ENCODE results near the gene MPST. TPM values are rescaled to one million over a fixed set of nuclear protein-coding genes. Genes with fewer than 3 reads are reported as not detected.
A peak's percentile ranks its signal among the peaks of the same experiment; 100 is the strongest.

MPST gene
- polyA plus RNA-seq, 3 donors, result 40.1 to 51.8 (median 45.6) TPM

DNA sequence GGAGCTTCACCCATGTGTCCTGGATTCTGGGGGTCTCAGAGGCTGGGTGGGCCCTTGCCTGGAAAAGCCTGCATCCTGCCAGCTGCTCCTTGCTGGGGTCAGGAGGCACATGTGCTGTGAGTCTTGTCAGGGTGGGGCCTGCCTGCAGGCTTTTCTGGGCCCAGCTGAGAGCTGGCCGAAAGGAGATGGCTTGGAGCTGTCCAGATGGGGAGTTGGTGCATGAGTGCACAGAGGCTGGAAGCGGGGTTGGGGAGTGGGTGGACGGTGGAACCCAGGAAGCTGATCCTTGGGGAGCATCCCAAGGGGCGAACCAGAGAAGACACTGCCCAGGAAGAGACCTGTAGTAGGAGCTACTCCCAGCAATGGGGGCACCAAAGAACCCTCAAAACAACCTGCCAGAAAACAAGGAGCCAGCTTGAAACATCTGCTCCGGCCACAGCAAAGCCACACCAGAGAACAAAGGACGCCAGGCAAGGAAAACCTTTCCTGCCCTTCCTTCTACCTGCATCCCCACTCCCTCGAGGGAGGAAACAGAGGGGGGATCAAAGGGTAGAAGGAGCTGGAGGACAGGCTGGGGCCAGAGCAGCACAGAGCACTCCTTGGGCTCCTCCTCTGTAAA, 23.8 kb downstream of the MPST start:
- DNase-seq (ENCODE audit: low read depth in 3 of 3, low spot score in 2 of 3), result no peak

DNA sequence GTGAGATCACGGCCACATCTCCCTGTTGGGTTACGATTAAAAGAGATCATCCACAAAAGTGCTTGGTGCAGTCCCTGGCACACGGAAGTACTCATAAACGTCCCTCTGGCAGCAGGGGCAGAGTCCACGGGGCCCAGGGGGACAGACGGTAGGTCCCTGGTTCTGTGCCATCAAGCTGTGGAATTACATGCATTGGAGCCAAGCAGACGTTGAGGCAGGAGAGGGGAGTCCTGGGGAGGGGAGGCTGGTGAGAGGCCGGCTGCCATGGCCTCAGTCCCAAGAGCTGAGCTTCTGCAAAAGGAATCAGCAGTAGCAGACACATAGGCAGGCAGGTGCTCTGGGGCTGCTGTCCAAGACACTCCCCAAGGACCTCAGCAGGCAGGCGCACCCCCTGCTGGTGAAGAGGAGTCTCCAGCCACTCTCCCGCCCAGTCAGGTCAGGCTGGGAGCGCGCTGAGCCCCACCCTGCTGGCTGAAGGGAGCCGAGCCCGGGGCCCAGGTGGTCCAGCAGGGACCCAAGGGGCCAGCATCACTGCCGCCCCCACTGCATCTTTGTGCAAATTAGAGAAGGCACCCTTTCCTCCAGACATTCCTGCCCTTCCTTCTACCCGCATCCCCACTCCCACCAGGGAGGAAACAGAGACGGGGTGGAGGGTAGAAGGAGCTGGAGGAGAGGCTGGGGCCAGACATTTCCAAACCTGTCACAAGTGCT, 24.4 kb downstream of the MPST start:
- peak in 1 of 3 donors; percentile 29 for DNase-seq (ENCODE audit: low read depth in 3 of 3, low spot score in 2 of 3)

DNA sequence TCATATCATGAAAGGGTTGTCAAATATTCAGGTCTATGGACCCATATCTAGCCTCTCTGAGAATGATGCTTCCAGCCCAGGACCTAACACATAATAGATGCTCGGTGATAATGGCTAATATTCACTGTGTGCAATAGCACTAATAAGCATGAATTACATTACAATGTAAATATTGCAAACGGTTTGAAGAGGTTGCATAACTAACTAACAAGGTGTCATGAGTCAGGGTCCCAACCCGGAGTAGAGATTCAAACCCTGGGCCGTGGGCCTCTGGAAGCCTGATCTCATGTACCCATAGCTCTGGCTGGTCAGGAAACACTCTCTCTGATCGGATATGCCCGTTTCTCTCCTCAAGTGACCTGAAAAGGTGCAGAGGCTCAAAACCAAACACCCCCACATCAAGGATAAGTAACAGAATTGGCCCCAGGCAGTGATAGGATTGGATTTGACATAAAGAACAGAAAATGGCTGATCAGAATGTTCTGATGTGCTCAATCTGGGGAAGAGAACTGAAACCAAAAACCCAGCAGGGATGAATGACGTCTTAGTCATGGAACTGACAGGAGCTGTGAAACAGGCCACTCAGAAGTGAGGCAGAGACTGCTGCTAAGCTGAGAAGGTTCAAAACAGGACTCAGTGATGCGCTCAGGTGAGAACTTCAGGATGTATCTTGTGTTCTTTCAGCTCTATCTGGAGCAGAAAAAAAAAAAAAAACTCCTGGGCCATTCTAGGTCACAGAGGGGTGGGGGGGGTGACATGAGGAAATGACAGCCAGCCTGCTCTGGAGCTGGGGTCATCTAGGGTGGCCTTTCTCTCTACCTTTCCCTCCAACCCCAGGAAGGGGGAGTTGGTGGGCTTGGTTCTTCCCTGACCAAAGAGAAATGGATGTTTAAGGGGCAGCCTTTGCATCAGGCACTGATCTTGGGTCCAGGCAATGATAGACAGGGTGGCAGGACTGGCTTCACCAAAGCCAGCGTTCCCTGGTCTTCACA, 25.4 kb downstream of the MPST start:
- DNase-seq (ENCODE audit: low read depth in 3 of 3, low spot score in 2 of 3), result no peak

DNA sequence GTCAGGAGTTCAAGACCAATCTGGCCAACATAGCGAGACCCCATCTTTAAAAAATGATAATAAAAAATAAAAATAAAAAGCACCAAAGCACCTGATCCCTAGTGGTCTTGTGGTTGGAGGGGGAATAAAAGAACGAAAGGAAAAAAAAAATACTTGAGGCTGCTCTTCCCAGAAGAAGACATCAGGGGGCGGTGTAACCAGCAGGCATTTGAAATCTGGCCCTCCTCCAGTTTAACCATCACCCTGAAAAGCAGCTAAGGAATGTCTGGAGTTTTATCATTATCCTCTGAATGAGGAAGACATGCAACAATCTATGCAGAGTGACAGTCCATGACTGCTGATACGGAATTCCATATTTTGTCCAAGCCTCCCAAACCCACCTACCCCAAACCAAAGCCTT, 26.4 kb downstream of the MPST start:
- no peak for DNase-seq (ENCODE audit: low read depth in 3 of 3, low spot score in 2 of 3)

DNA sequence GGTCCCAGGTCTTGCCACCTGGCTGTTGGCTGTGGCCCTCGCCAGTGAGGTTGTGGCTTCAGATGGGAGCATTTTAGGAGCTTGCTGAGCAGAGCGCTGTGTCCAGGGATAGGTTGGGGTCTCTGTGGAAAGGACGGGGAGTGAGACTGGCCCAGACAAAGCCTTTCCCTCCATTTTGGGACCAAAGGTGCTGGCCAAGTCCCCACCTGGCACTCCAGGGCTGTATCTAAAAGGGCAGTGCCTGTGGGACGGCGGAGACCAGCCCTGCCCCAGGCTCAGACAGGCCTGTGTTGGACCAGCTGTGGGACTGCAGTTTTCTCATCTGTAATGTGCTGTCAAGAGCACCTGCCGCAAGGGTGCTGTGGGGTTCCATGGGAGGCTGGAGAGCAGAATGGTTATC, 27.0 kb downstream of the MPST start:
- DNase-seq (ENCODE audit: low read depth in 3 of 3, low spot score in 2 of 3), result no peak

DNA sequence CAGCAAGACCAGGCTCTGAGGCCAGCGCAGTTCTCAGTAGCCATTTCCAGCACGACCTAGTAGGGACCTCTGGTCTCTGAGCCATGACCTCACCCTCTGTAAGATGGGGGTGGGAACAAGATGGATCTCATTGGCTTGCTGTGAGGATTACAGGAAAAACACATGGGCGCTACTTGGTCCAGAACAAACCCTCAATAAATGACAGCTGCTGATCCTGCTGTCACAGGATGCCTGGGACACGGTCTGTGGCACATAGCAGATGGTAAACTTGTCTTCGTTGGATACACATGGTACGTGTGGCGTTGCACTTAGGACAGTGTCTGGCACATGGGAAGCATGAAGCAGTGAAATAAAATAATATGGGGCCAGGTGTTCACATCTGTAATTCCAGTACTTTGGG, 27.5 kb downstream of the MPST start:
- no peak for DNase-seq (ENCODE audit: low read depth in 3 of 3, low spot score in 2 of 3)

DNA sequence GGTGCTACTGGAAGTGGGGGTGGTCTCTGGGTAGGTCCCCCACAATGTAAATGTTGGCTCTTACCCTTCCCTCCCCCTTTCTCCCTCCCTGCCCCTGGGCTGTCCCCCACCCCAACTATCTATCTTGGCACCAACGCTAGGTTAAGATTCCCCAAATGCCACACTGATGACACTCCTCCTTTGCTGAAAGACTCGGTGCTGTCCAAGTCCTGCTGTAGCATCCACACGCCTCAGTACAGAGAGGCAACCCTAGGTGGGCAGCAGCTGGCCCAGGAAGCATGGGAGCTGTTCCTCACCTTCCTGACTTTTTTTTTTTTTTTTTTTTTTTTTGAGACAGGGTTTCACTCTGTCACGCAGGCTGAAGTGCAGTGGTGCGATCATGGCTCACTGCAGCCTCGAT, 28.6 kb downstream of the MPST start:
- DNase-seq (ENCODE audit: low read depth in 3 of 3, low spot score in 2 of 3), result no peak

DNA sequence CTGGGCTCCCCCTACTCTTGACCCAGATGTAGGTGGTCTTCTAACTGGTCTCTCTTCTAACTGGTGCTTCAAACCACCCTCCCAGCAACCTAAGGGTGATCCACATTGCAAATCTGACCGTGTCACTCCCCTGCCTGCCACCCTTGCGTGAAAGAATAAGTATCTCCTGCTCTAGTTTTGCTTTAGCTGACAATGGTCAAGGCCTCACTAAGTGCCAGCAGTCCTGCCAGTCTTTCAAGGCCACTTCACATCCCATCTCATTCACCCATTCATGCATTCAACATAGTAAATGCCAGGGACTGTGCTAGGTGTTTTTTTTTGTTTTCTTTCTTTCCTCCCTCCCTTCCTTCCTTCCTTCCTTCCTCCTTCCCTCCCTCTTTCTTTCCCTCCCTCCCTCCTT, 29.7 kb downstream of the MPST start:
- no peak for DNase-seq (ENCODE audit: low read depth in 3 of 3, low spot score in 2 of 3)

DNA sequence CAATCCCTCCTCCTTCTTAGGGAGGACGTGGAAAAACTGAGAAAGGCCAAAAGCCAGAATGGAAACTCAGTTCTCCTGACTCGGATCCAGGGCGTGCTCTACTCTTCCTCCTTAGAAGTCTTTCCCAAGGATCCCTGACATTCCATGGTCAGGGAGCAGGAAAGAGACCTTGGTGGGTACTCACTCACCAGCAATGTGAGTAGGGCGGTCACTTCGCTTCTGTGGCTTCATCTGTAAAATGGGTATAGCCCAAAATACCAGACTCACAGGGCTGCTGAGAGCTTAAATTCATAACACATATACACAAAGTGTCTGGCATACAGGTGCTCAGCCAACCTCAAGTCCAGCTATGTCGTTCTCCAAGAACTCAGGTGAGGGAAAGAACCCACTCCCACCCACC, 31.4 kb downstream of the MPST start:
- no peak for DNase-seq (ENCODE audit: low read depth in 3 of 3, low spot score in 2 of 3)

DNA sequence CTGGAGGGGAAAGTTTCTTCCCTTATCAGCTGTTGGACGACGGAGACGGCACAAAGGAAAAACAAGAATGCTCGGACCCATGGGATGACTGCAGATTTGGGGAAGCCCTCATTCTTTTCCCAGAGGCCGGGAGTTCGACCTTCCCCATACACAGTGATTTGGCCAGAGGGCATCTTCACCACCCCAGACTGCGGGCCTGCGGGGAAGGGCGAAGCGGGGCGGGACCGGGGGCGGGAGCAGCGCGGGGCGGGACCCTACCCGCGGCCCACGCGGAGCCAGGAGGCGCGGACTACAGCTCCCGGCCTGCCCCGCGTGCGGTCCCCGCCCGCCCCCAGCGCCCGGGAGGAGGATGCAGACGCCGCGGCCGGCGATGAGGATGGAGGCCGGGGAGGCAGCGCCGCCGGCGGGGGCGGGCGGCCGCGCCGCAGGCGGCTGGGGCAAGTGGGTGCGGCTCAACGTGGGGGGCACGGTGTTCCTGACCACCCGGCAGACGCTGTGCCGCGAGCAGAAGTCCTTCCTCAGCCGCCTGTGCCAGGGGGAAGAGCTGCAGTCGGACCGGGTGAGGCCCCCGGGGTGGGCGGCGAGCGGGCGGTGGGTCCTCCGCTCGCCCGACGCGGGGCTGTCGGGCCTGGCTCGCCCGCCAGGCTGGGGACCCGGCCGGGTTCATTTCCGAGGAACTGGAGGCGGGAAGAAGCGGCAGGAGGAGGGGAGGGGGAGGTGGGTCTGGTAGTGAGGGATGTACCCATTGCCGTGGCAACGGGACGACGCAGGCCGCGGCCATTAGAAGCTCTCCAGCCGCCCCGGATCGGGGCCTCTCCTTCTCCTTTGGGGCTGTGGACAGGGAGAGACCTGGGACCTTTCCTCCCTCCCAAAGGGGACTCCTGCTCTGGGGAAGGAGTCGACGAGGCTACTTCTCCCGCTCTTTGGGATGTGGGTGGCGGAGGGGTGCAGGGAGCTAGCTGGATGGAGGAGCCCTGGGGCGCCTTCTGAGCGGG, 32.1 kb downstream of the MPST start, which contains the start of gene KCTD17:
KCTD17 (plus strand) TSS at position 352 of the 995 bp plus-strand sequence; CDS start at position 371, 19 bp downstream.
- no peak for DNase-seq (ENCODE audit: low read depth in 3 of 3, low spot score in 2 of 3)

DNA sequence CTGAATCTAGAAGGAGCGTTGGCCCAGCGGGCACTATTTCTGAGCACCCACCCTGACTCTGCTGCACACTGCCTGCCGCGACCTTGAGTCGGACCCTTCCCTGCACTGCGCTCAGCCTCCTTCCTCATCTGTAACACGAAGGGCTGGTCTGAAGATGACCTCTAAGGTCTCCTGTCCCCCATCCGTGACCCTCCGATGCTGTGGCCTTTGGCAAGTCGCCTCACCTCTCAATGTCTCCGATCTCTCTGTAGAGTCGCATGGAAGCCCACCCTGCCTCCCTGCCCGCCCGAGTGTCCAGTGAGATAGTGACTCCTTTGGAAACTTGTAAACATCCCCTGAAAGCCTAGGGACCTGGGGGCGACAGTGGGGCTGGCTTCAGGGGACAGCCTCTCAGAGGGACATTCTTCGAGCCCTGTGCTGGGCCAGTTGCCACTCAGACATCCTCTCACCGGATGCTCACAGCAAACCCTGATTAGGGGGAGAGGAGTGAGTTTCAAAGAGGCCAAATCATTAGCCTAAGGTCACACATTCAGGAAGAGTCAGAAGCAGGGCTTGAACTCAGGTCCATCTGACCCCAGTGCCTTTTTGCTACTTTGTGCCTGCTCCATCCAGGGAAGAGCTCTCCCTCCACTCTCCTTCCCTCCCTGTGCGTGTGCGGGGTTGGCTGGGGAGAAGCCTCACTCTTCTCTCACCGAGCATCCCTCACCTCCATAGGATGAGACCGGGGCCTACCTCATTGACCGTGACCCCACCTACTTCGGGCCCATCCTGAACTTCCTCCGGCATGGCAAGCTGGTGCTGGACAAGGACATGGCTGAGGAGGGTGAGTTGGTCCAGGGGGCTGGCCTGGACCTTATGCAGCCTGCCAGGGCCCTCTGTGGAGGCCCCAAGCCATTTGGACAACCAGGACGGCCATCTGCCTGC, 33.1 kb downstream of the MPST start:
- no peak for DNase-seq (ENCODE audit: low read depth in 3 of 3, low spot score in 2 of 3)

DNA sequence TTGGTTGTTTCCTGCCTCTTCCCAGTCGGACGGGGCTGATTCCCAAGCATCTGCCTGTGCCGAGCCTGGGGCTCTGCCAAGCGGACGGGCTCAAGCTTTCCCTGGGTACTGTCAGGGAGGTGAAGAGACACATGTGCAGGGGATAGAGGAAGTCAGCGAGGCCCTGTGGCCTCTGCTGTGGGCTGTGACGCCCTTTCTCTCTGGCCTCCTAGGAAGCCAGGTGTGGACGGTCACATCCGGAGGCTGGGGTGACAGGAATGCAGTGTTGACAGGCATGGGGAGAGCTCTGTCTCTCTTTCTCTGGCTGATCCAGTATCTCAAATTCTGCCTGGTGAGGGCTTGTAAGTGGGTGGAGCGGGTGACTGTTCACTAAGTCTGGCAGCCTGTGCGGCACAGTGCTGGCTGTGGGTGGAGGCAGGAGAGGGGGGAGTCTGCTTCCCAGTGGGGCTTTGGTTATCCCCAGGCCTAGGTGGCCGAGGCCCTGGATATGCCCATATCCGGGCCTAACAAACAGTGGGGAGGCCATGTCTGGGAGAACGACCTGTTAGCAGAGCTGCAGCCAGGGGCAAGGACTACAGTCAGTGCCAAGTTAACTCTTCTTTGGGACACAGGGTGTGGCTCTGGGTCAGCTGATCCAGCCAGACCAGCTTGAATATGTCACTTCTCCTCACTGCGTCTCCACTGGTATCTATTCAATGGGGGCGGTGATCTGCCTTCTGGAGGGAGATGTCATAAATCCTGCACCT, 33.9 kb downstream of the MPST start:
- DNase-seq (ENCODE audit: low read depth in 3 of 3, low spot score in 2 of 3), result no peak

DNA sequence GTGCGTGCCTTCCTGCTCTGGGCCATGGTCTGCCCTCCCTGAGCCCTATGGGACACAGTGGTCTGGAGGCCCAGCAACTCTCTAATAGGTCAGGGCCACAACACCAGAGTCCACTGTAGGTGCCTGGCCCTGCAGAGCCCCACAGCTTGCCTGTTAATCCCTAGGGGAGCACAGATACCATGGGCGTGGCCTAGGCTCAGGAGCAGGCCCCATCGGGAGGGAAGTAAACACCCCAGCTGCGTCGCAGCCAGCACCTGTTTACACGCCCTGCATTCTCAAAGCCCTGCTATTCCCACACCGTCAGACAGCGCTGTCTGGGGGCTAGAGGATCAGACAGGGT, 34.5 kb downstream of the MPST start:
- DNase-seq (ENCODE audit: low read depth in 3 of 3, low spot score in 2 of 3), result no peak

DNA sequence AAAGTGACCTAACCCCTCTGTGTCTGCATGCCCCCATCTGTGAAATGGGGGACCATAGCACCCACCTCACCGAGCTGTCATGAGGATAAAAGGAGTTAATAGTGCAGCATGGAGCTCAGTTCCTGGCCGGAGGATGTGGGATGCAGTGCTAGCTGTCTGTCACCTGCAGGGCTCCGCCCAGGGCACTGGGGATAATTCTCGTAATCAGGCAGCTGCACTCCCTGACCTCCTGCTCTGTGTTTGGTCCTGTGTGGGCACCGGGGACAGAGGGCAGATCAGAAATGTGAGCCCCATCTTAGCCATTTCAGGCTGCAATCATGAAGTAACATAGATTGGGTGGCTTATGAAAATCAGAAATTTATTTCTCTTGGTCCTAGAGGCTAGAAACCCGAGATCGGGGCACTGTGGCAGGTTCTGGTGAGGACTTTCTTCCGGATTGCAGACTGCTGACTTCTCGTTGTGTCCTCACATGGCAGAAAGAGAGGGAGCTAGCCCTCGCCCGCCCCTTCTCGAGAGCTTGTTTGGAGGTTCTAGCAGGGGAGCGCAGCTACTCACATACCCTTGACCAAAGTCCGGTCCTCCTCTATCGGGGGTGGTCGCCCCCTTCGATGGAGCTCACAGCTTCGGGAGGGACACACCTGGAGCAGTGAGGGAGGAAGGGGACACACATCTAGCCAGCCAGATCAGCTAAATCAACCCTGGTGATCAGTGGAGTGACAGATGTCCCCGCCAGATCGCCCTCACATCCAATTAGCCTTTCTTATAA, 35.2 kb downstream of the MPST start:
- DNase-seq (ENCODE audit: low read depth in 3 of 3, low spot score in 2 of 3), result no peak

DNA sequence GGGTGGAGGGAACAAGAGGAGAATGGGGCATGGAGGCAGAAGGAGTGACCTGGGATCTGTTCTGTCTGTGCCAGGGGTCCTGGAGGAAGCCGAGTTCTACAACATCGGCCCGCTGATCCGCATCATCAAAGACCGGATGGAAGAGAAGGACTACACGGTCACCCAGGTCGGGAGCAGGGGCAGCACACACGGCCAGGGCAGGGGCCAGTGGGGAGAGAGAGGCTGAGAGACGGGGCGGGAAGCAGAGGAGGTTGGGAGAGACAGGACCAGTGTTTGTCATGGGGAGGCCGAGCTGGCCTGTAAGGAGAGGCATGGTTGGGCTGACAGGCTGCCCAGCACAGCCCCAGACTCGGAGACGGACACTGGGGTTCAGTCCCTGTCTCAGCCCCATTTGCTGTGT, 36.7 kb downstream of the MPST start:
- no peak for DNase-seq (ENCODE audit: low read depth in 3 of 3, low spot score in 2 of 3)

DNA sequence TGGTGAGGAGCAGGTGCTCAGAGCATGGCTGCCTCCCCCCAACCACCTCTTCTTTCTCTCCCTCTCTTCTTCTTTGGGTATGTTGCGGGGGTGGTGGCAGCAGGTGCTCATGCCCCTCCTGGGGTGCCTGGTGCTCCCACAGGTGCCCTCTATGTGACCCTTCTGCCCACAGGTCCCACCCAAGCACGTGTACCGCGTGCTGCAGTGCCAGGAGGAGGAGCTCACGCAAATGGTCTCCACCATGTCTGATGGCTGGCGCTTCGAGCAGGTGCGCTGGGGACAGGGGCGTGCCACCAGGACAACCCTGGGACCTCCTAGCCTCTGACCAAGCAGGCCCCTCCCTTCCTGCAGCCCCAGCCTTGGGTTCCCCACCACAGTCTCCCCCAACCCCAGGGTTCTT, 37.7 kb downstream of the MPST start:
- DNase-seq (ENCODE audit: low read depth in 3 of 3, low spot score in 2 of 3), result no peak

DNA sequence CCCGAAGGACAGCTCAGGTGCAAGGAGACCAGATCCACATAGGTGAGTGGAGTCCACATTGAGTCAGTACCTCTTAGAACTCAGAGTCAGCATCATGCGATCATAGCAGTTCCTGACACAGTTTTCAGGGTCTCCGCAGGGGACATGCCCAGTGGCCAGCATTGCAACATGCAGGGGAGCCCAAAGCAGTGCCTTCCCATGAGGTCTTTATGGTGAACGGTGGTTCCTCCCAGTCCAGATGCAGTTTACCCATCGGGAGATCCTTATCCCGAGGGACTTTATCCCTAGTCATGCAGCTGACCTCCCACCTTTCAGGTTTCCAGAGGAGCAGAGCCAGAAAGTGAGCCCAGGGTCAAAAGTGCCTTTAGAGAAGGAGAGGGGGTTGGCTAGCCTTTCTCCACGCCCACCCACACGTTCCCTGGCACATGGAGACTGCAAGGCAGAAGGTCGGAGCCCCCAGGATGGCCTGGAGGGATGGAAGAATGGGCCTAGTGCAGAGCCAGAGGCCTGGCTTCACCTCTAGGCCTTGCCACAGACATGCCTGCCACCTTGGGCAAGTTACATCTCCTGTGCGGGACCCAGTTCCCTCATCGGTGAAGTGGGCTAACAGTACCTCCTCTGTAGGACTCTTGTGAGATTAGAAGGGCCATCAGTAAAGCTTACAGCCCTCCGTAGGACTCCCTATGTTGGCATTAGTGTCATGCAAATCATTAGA, 38.4 kb downstream of the MPST start:
- DNase-seq (ENCODE audit: low read depth in 3 of 3, low spot score in 2 of 3), result no peak

Data from right renal cortex interstitium (tissue), 3 donors.